TTC549 (cell line): ENCODE data around the gene GPRIN3.

Experiments used
- FAIRE-seq: peaks from 2 replicates; lab custom pipeline; 2012; peaks lifted over from hg19 to GRCh38; lab: Jason Lieb, UNC

The GPRIN3 gene

DNA sequence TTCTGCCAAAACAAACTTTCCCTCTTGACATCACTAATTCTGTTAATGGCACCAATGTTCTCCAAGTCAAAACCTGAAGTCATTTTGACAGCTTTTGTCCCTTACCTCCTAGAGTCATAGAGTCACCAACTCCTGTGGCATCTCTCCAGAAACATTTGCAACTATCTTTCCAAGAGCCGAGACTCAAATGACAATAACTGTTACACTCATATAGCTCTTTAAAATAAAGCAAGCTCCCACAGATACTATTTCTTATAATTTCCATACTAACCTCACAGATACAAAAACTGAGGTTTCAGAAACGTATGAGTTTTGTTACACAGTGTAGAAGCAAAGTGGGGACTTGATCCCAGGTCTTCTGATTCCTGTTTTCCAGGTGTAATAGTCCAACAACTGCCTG, 18.3 kb downstream of the GPRIN3 start:
- no peak for FAIRE-seq

DNA sequence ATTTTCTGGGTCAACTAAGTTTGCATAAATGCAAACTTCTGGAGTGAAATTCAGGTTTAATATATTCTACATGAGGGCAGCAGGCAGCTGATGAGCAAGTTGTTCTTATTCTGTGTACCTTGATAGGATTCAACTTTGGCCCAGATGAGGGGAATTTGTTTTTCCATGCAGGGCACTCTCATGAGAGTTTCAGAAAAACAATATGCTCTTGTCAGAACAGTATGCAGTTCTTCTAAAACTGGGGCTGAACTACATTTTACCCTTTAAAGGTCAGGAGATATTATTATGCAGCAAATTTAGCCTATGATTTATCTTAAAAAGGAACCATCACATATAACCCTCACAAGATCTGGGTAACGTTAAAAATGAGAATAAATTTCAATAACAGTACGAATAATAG, 19.2 kb downstream of the GPRIN3 start:
- FAIRE-seq: no peak

DNA sequence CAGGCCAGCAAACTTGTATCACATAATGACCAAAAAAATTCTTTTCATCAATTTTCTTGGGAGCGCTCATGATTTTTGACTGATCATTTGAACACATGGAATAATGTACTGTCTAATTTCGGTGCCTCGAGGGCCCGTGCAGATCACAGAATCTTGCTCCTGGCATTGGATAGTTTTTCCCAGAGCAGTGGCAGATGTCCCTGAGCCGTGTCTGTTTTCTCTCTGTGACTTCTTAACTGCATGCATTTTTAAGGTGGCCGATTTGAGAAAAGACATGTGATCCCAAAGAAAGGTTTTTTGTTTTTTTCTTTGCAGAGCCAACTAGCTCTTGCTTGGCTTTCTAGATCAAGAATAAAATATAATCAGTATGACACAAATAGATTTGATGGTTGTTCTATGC, 19.7 kb downstream of the GPRIN3 start:
- FAIRE-seq: no peak

DNA sequence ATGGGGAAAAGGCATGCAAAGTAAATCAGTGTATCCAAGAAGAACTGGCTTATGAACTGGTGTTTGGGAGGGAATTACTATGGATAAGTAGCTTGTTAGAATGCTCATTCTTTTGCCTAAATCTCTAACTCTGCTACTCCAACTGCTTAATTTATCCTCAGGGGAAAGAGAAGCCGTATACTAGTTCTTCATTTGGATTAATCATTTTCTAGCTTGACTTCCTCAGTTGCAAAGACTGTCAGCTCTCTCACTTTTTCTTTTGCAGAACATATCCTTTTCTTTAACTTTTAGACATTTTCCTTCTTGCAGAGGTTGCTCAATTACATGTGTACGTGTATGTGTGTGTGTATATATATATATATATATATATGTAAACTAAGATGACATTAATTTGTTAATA, 21.9 kb downstream of the GPRIN3 start:
- FAIRE-seq: no peak

DNA sequence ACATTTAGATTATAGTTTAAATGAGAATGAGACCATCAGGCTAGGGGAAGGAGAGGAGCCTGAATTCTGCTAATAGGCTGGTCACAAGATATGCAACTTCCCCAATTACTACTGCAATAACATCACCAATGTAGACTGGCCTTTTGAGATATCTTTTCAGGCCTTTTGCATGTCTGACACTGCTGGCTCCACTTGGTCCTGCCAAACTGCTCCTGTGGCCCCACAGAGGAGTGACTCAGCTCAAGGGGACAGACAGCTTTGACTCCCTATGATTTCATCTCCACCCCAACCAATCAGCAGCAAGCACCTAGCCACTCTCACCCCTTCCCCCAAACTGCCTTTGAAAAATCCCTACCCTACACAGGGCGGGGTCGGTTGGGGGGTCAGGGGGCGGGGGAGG, 22.8 kb downstream of the GPRIN3 start:
- no peak for FAIRE-seq

DNA sequence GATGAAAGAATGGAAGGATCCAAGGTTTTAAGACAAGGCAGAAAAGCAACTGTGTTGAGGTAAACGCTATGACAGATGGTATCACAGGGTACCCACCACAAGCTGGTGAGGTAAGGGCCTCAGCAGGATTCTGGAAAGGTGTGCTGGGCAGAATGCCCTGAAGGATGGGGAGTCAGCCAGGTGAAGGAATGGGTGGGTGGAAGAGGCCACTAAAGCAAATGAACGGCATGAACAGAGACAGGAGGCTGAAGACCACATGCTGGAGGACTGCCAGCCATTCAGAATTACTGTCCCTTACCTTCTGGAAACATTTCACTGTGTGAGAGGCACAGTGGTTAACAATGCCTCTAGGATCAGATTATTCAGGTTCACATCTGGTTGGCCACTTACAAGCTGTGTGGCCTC, 23.6 kb downstream of the GPRIN3 start:
- no peak for FAIRE-seq

DNA sequence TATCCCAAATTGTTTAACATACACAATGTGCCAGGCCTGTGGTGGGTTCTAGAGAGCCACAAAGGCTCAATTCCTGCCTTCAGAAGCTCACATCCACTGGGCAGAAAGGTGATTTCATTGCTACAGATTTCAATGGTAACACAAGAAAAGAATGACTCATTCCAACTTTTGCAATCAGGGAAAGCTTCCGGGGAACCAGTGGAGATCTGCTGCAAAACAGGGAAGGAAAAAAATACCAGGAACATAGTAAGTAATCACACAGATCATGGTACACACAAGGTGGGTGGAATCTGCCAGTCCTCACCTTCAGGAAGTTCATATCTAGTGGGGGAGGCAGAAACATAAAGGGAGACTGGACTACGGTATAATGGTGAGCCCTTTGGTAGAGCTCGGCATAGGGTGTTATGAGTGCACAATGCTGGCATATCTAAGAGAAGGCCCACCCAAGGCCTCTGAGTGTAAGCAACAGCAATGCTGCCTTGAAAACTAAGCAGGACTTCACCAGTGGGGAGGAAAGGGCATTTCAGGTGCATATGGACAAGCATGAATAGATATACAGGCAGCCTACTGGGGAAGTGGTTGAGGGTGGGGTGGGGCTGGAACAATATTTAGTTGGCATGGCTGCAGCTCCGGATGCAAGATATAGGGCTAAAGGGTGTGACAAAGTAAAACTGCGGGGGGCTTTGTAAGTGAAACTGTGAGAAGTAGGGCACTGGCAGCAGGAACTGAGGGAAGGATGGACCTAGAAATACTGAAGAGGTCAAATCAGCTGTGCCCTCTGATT, 24.2 kb downstream of the GPRIN3 start:
- no peak for FAIRE-seq

DNA sequence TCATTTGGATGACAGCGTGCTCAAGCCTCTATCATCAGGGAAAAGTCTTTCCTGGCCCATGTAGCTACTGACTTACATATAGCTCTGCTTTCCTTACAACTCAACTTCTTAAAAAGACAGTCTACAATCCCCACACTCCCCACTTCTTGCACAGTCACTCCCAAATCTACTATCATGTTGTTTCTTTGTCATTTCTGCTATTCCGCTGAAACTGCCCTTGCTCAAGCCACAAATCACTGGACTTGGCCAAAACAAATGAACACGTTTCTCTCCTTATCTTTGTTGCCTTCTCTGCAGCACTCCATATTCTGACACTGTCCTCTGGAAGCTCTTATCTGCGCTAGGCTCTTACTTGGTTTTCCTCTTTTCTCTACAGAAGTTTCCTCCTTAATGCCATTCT, 28.2 kb downstream of the GPRIN3 start:
- FAIRE-seq: no peak

DNA sequence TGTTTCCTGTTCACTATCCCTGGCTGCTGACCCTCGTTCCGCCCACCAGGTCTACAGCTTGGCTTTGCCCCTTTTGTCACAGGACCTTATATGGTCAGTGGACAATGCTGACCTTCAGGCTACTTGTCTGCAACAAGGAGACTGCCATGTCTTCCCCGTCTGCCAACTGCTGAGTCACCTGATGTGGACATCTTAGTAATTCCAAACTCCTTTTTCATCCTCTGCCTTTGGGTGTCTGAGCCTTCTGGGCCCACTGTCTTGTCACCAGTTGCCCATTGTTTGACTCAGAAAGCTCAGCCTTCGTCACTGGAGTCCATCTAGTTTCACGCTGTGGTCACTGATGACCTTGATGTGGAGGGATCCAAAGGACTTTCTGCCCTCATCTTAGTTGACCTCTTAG, 30.2 kb downstream of the GPRIN3 start:
- no peak for FAIRE-seq

DNA sequence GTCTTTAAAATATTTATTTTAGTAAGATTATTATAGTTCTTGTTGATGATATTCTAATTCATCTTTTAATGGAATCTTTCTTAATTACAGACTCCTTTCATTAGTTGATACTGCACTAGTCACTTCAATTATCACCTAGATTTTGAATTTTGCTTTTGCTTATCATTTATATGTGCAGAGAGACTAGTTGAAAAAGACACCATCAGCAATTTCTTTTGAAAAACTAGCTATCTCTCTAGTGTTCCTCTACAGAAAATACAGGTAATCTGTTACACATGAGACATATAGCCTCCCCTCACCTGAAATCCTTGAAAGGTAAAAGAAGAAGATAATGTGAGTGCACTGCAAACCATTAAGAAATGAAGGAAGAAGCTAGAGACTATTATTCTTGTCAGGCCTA, 31.3 kb downstream of the GPRIN3 start:
- no peak for FAIRE-seq

DNA sequence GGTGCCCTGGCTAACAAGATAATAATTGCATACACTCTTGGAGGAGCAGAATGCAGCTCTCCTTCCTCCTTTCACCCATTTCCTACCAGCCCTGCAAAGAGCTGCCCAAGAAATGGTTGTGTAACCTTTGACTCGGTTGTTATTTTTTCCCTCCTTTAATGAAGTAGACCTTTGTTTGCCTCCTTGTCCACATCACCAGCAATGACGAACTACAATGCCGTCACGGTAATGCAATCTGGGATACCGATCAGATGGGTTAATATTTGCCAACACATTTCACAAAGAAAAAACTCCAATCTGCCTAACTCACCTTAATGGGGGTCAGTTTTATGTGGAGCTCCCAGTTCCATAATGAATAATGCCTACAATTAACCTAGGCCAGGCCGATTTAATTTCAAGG, 32.0 kb downstream of the GPRIN3 start:
- FAIRE-seq: no peak

DNA sequence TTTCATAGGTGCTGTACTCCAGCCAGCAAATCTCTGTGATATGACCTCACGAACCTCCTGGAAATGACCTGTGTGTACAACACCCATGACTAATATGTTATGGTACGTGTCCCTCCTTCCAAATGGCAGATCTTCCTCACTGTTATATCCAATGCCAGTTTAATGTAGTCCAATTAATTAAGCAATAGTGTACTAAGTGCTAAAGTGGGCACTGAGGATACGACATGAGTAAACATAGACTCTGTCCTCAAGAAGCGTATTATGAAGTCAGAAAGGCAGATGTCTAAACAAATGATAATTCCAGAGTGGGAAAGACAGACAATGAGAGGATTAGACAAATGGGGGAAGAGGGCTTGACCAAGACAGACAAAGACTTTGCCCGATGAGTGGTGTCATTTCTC, 33.9 kb downstream of the GPRIN3 start:
- no peak for FAIRE-seq

DNA sequence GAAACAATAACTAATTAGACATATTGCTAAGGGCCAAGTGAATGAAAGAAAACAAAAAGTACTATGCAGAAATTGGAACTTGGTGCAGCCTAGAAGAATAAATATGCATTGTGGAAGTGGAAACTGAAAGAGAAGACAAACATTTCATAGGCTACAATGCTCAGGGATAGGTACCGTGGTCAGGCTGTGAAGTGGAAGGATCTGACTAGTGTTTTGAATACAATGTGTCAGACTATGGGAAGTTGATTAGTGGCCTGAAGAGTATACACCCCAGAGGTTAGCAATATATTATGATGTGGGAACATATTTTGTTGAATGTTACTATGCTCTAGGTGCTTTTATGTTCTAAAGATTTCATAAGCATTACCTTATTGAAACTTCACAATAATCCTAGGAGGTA, 36.8 kb downstream of the GPRIN3 start:
- FAIRE-seq: no peak

DNA sequence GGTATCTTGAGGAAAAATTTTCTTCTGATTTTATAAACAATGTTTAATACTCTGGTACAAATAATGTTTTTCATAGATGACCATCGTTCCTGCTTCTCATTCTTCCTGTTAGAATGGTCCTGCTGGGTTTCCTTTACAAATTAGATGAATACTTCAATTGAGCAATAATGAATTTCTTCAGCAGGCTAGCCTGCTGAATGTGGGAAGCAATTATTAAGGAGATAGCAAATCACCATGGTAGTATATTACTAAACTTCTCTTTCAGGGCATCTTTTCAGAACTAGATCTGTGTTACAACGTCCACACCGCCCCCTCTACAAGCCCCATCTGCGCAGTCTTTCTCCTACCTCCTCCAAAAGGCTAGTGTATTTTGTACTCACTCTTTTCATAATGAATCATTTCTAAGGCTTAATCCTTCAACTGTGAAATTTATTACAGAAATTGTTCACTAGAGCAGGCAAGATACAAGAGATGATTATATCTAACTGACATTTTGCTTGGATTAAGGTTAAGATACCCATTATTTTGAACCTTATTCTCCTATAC, 38.4 kb downstream of the GPRIN3 start:
- no peak for FAIRE-seq

DNA sequence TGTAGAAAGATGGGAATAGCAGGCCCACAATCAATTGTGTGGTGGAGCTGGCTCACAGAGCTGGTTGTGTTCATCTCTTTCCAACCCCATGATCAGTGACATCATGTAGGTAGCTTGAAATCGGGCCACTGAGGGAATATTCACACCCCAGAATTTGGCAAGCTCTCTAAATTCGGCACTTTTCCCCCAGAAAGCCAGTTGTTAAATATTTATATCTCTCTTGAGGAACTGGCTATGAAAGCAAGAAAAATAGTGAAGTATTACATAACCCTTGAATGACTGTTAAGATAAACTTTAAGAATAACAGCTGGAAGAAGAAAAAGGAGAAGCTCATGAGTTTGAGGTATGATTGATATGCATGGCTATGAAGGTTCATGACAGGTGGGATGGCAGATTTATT, 38.9 kb downstream of the GPRIN3 start:
- FAIRE-seq: no peak

DNA sequence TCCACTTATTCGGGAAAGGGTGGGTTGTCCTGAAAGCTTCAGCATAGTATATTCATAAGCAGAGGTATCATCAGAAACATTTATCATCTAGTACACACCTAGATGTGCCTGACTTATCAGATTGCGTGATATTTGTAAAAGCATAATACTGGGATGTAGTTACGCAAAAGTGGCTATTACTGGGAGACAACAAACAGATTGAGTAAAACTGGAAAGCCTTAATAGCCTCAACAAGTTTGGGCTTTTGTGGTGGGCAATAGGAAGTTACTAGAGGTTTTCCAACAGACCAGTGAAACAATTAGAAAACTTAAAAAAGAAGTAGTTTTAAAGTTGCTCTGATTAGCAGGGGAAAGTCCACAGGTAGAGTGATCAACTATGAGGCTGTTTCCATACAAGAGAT, 39.8 kb downstream of the GPRIN3 start:
- FAIRE-seq: no peak

DNA sequence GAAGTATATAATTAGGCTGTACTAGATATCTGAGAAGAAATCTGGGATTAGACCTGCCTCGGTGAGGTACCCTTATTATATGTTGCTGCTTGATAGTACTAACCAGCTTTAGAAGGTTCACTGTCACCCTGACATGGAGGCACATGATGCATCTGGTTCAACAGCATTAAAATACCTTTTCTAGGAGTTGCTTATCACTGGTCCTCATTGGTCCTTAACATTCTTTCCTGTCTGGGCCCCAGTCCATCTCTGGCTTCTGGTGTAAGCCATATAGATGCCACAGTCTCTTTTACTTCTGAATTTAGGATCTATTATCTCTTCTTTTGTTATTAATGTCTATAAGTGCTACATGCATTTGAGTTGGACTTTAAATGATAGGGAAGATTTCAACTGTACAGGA, 40.2 kb downstream of the GPRIN3 start:
- FAIRE-seq: no peak

DNA sequence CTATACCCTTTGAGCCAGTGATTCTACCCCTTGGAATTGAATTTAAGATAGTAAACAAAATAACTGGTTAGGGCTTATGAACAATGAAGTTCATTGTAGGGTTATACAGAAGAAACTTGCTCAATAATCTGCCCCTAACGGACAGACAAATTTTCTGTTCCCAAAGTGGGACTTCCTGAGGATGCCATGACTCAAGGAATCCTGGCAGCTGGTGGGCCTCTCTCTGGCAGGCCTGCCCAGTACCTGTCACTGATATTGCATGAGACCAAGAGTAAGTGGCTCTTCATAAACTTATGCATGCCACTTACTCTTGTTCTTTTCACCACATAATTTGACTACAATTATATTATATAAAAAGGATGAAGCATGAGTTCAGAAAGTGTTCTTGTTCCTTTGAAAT, 41.5 kb downstream of the GPRIN3 start:
- no peak for FAIRE-seq

DNA sequence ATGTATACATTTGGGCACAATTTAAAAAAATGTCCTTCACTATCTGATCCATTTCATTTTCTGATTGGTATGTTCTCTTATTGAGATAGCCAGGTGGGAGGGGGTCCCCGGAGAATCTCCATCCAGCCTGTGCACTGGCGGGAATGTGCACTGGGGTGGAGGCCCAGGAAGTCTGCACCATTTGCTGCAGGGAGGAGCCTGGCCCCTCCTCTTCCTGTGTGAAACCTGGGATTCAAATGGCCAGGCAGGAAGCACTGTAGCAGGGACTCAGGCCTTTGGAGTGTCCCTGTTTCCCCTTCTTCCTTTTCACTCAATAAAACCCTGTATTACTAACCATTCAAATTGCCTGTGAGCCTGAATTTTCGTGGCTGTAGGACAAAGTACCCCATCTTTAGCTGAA, 44.3 kb downstream of the GPRIN3 start:
- FAIRE-seq: no peak

DNA sequence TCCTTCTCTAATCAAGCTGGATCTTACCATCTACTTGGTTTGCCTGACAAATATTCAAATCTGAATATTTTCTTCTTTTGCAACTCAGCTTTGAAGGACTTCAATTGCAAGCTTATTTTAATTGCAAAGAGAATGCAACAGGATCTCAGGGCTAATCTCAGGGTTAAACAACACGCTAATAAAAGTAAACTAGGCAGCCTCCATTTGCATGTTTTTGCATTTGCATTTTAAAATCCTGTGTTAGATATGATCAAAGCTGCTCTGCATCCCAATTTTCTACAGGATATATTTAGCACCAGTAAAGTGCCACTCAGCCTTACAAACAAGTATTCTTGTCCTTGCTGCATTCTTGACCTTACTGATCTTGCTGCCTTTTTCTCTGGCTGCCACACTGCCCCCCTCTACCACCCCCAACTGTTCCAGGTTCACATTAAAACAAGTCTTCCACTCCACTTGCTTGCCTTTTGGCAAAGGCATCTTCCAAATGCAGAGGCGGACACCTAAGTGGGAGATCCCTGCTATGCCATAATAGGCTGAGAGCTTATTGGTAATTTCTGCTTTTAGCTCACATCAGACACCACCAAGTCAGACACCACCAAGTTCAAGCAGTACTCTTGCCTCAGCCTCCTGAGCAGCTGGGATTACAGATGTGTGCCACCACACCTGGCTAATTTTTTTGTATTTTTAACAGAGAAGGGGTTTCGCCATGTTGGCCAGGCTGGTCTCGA, 48.1 kb downstream of the GPRIN3 start:
- FAIRE-seq: no peak

DNA sequence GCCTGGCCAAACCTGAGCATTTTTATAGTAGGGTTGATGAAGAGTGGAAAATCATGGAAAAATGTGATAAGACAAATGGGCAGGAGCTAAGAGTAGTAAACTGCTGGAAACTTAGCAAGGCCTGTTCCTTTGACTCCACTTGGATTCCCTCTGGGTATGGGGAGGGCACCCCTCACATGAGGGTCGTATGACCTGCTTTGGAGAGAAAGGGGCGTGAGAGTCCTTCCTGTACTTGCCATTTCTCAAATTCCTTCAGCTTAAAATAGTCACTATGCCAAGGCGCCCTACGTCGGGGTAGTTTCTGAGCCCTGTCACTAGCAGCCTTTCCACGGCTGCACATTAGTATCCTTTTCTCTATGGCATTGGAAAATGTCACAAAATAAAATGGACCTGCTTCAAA, 49.1 kb downstream of the GPRIN3 start:
- FAIRE-seq: no peak

DNA sequence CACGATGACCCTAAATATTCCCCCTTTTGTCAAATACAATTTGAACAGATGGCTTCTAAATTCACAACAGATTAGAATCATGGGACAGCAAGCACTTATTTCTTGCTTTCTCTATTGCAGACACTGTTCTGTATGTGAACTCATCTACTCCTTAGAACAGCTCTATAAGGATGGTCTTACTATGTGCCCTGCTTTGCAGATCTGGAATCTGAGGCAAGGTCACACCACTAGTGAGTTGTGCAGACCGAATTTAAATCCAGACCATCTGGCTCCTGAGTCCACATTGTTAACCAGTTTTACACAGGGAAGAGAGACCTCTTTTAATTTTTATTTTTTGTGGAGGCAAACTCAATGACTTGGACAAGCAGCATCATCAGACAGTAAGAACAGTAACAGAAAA, 50.2 kb downstream of the GPRIN3 start:
- no peak for FAIRE-seq

DNA sequence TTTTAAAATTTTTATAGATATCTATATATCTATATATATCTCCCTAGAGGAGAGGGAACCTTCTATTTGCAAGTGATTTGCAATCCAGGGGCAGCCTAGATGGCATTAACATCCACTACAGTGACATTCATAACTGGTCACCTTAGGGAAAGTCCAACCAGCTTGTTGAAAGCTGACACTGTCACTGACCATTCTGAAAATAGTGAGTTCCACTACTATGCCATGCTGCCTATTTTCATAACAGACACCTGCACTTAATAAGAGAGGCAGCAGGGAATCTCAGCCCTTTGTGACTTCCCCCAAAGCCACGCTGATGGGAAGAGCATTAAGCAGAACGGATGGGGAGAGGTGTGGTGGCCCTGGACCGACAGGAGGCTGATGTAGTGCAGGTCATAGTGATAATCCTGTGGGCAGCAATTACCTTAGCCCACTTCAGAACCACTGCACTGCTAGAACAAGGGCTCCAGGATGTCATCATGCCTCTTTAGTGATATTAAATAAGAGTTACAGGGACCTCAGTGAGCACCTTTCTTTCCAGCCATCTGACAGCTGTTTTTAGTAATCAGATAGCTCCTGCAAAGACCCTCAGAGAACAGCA, 51.3 kb downstream of the GPRIN3 start:
- FAIRE-seq: no peak
